SKM-1 treated with dmso at 0.1 percent for 144 hours (cell line): ENCODE results near the gene MZT2A.
"Not testable (repeated sequence)": the region's sequence is repeated elsewhere in the genome, so short reads cannot be mapped to it uniquely, and the experiment has no call there.

Experiments
- DNase-seq: peaks from one replicate; lab custom pipeline; 2025; ENCODE audit not compliant: unreplicated experiment; lab: John Stamatoyannopoulos, UW

Gene MZT2A

GRCh38 chr2:131467722-131468121, 24.5 kb downstream of the MZT2A start:
- DNase-seq = not testable (repeated sequence)

GRCh38 chr2:131454914-131455313, 37.3 kb downstream of the MZT2A start:
- DNase-seq = not testable (repeated sequence)

GRCh38 chr2:131451265-131451949, 40.8 kb downstream of the MZT2A start:
- DNase-seq = not testable (repeated sequence)

GRCh38 chr2:131447981-131448380, 44.2 kb downstream of the MZT2A start:
- DNase-seq = not testable (repeated sequence)

GRCh38 chr2:131445896-131446295, 46.3 kb downstream of the MZT2A start:
- no peak for DNase-seq

- DNase-seq = not testable (repeated sequence)
These were observed 46.7 kb downstream of the MZT2A start for GRCh38 chr2:131445515-131445797.

- DNase-seq = not testable (repeated sequence)
These were observed 47.3 kb downstream of the MZT2A start for GRCh38 chr2:131444736-131445514.

- not testable (repeated sequence) for DNase-seq
These were observed 51.3 kb downstream of the MZT2A start for GRCh38 chr2:131440742-131441468.
